MV-4-11 (cell line): ENCODE results near the gene MOG.

Source experiments
- DNase-seq: peaks from one replicate; lab custom pipeline; 2025; lab: John Stamatoyannopoulos, UW

Gene MOG

GRCh38 chr6:29656798-29657197 lies at the start of gene MOG:
Gene MOG, plus strand, starts transcription at chr6:29657092. Its CDS starts 118 bp downstream, at chr6:29657210.
- no peak for DNase-seq

- DNase-seq: no peak
Observed at GRCh38 chr6:29608131-29608530, 48.8 kb upstream of the MOG start.

GRCh38 chr6:29610540-29610939 lies 46.4 kb upstream of the MOG start:
- no peak for DNase-seq

GRCh38 chr6:29611426-29611825 lies 45.5 kb upstream of the MOG start:
- DNase-seq: no peak

- no peak for DNase-seq
Observed at GRCh38 chr6:29617782-29618554, 38.9 kb upstream of the MOG start.

GRCh38 chr6:29619578-29620160 lies 37.2 kb upstream of the MOG start:
- DNase-seq: peak; percentile 8

- DNase-seq: no peak
Observed at GRCh38 chr6:29620630-29621029, 36.3 kb upstream of the MOG start.

GRCh38 chr6:29624520-29624961 lies 32.4 kb upstream of the MOG start:
- DNase-seq: no peak

GRCh38 chr6:29625337-29625930 lies 31.5 kb upstream of the MOG start:
- DNase-seq: no peak

- DNase-seq: no peak
Observed at GRCh38 chr6:29626948-29627754, 29.7 kb upstream of the MOG start.

GRCh38 chr6:29627755-29628418 lies 29.0 kb upstream of the MOG start:
- DNase-seq: no peak

GRCh38 chr6:29628419-29629281 lies 28.2 kb upstream of the MOG start:
- DNase-seq: no peak

- no peak for DNase-seq
Observed at GRCh38 chr6:29629571-29629970, 27.3 kb upstream of the MOG start.

GRCh38 chr6:29630315-29630714 lies 26.6 kb upstream of the MOG start:
- no peak for DNase-seq

- DNase-seq: no peak
Observed at GRCh38 chr6:29631209-29631810, 25.6 kb upstream of the MOG start.

- DNase-seq: no peak
Observed at GRCh38 chr6:29631860-29632731, 24.8 kb upstream of the MOG start.

GRCh38 chr6:29632789-29633533 lies 23.9 kb upstream of the MOG start, which contains the start of gene GABBR1:
Gene GABBR1, minus strand, starts transcription at chr6:29633183. Its CDS starts 798 bp downstream, at chr6:29632385.
- DNase-seq: no peak

GRCh38 chr6:29633534-29633905 lies 23.4 kb upstream of the MOG start:
- no peak for DNase-seq

GRCh38 chr6:29637247-29637646 lies 19.6 kb upstream of the MOG start:
- no peak for DNase-seq
